ENCODE results near the gene SPEF2. TPM values are rescaled to one million over a fixed set of nuclear protein-coding genes. Genes with fewer than 3 reads are reported as not detected.
"Not testable (repeated sequence)": the region's sequence is repeated elsewhere in the genome, so short reads cannot be mapped to it uniquely, and the experiment has no call there.

Gene SPEF2
- total RNA-seq, 5 donors from 2014 or later (not counting 1 experiment from before 2014, with no cell fraction given): 6.0 to 12.3 (median 11.3) TPM

GRCh38 chr5:35672296-35672655 lies 54.6 kb downstream of the SPEF2 start:
- Histone ChIP-seq H3K27ac (ENCODE audit: low read length) (peak overlapping the region; percentile 67), H3K4me1 (ENCODE audit: control insufficient read depth in 1 of 2, extremely low read depth in 1 of 2, insufficient read depth in 2 of 2, low read length in 2 of 2) (peaks cover 8 to 59% of the 10 kb centered on the region in 2 experiments)
- ChIA-PET POLR2A (interaction anchor here in 1 of 2 donors (0.6 to 1.7 kb wide), 5 partner anchors 13 to 190 kb away, joined by 3 to 5 read pairs (median 3); partner anchors contain the start of gene IL7R), CTCF (interaction anchor here in 1 of 2 donors (0.9 to 1.3 kb wide), 4 partner anchors 11 to 253 kb away, joined by 3 to 11 read pairs (median 3); no protein-coding TSS in a partner anchor)
- peaks cover 63 to 76% (median 63%) of the 10 kb centered on the region in 3 donors for H3K4me1 Mint-ChIP-seq
- H3K27me3 ChIP-seq (replicated peaks in 1 of 2; ENCODE audit: control insufficient read depth in 2 of 2, extremely low read depth in 1 of 2, insufficient read depth in 2 of 2, low read length in 1 of 2); H3K9me3 ChIP-seq; DNase-seq; H3K4me3 Mint-ChIP-seq; ATAC-seq (replicated peaks in 1 of 4); H3K36me3 ChIP-seq (ENCODE audit: control insufficient read depth in 2 of 2, extremely low read depth in 1 of 2, insufficient read depth in 1 of 2, low read length in 1 of 2); H3K27me3 Mint-ChIP-seq; H3K4me3 ChIP-seq (ENCODE audit: control insufficient read depth in 1 of 2, extremely low read depth in 1 of 2, low read length in 1 of 2); H3K9me3 Mint-ChIP-seq: not testable (repeated sequence)
- H3K36me3 Mint-ChIP-seq: peaks cover 11% of the 10 kb centered on the region
- peak overlapping the region; percentile 78 to 81 for H3K27ac Mint-ChIP-seq
- no CpG with 5 or more reads among the region's 1 CpG for WGBS (ENCODE audit: insufficient coverage)

GRCh38 chr5:35672995-35673394 lies 55.3 kb downstream of the SPEF2 start:
- H3K4me3 Mint-ChIP-seq: peak overlapping the region in 1 of 3 donors; percentile 69
- H3K9me3 Mint-ChIP-seq: no peaks in the 10 kb centered on the region
- peak overlapping the region; percentile 67 for H3K27ac ChIP-seq (ENCODE audit: low read length)
- H3K4me1 ChIP-seq (ENCODE audit: control insufficient read depth in 1 of 2, extremely low read depth in 1 of 2, insufficient read depth in 2 of 2, low read length in 2 of 2): peaks cover 8 to 59% of the 10 kb centered on the region in 2 experiments
- H3K27ac Mint-ChIP-seq: peak overlapping the region; percentile 90 to 92
- CTCF ChIA-PET: interaction anchor here (0.6 to 1.1 kb wide), 6 partner anchors 12 to 252 kb away, joined by 3 to 4 read pairs (median 3); no protein-coding TSS in a partner anchor
- no peaks in the 10 kb centered on the region for H3K27me3 ChIP-seq (replicated peaks in 1 of 2; ENCODE audit: control insufficient read depth in 2 of 2, extremely low read depth in 1 of 2, insufficient read depth in 2 of 2, low read length in 1 of 2)
- H3K36me3 ChIP-seq (ENCODE audit: control insufficient read depth in 2 of 2, extremely low read depth in 1 of 2, insufficient read depth in 1 of 2, low read length in 1 of 2): no peaks in the 10 kb centered on the region
- peaks cover 57 to 76% (median 60%) of the 10 kb centered on the region in 3 donors for H3K4me1 Mint-ChIP-seq
- ATAC-seq (replicated peaks in 1 of 4) (peak; percentile 26 to 84 (median 42)), DNase-seq (peak in 32 of 35 experiments; percentile 1 to 51 (median 18))
- POLR2A ChIA-PET: interaction anchor here in 1 of 2 donors (1.1 to 1.2 kb wide), 4 partner anchors 138 to 190 kb away, joined by 3 to 10 read pairs (median 6); partner anchors contain the start of gene IL7R
- no CpG with 5 or more reads among the region's 1 CpG for WGBS (ENCODE audit: insufficient coverage)
- H3K27me3 Mint-ChIP-seq: no peaks in the 10 kb centered on the region
- H3K4me3 ChIP-seq (ENCODE audit: control insufficient read depth in 1 of 2, extremely low read depth in 1 of 2, low read length in 1 of 2): peak overlapping the region in 1 of 2 donors; percentile 38
- no peaks in the 10 kb centered on the region for H3K9me3 ChIP-seq
- H3K36me3 Mint-ChIP-seq: peaks cover 4% of the 10 kb centered on the region

- H3K4me3 ChIP-seq (ENCODE audit: control insufficient read depth in 1 of 2, extremely low read depth in 1 of 2, low read length in 1 of 2): no peak overlapping the region
- no peaks in the 10 kb centered on the region for H3K27me3 ChIP-seq (replicated peaks in 1 of 2; ENCODE audit: control insufficient read depth in 2 of 2, extremely low read depth in 1 of 2, insufficient read depth in 2 of 2, low read length in 1 of 2)
- Mint-ChIP-seq H3K36me3 (peaks cover 4% of the 10 kb centered on the region), H3K4me3 (peak overlapping the region in 1 of 3 donors; percentile 69), H3K4me1 (peaks cover 56 to 73% (median 59%) of the 10 kb centered on the region in 3 donors), H3K27ac (peak overlapping the region; percentile 90 to 92), H3K9me3 (no peaks in the 10 kb centered on the region), H3K27me3 (no peaks in the 10 kb centered on the region)
- ATAC-seq (replicated peaks in 1 of 4): no peak
- no CpG with 5 or more reads among the region's 2 CpGs for WGBS (ENCODE audit: insufficient coverage)
- POLR2A ChIA-PET: interaction anchor here (0.6 to 1.1 kb wide), 9 partner anchors 9 to 1219 kb away, joined by 3 to 10 read pairs (median 4); no protein-coding TSS in a partner anchor
- no peaks in the 10 kb centered on the region for H3K9me3 ChIP-seq
- peak overlapping the region; percentile 67 for H3K27ac ChIP-seq (ENCODE audit: low read length)
- CTCF ChIA-PET: interaction anchor here (0.6 to 1.1 kb wide), 6 partner anchors 48 to 199 kb away, joined by 4 to 5 read pairs (median 4); no protein-coding TSS in a partner anchor
- H3K36me3 ChIP-seq (ENCODE audit: control insufficient read depth in 2 of 2, extremely low read depth in 1 of 2, insufficient read depth in 1 of 2, low read length in 1 of 2): no peaks in the 10 kb centered on the region
- H3K4me1 ChIP-seq (ENCODE audit: control insufficient read depth in 1 of 2, extremely low read depth in 1 of 2, insufficient read depth in 2 of 2, low read length in 2 of 2): peaks cover 9 to 52% of the 10 kb centered on the region in 2 experiments
- peak in 1 of 35 experiments; percentile 26 for DNase-seq
Observed at GRCh38 chr5:35674049-35674448, 56.4 kb downstream of the SPEF2 start.

GRCh38 chr5:35675392-35675791 lies 57.7 kb downstream of the SPEF2 start:
- no peak overlapping the region for H3K4me3 Mint-ChIP-seq
- Histone ChIP-seq H3K36me3 (ENCODE audit: control insufficient read depth in 2 of 2, extremely low read depth in 1 of 2, insufficient read depth in 1 of 2, low read length in 1 of 2) (no peaks in the 10 kb centered on the region), H3K4me1 (ENCODE audit: control insufficient read depth in 1 of 2, extremely low read depth in 1 of 2, insufficient read depth in 2 of 2, low read length in 2 of 2) (peaks cover 15 to 47% of the 10 kb centered on the region in 2 experiments), H3K27ac (ENCODE audit: low read length) (no peak overlapping the region), H3K27me3 (replicated peaks in 1 of 2; ENCODE audit: control insufficient read depth in 2 of 2, extremely low read depth in 1 of 2, insufficient read depth in 2 of 2, low read length in 1 of 2) (no peaks in the 10 kb centered on the region), H3K4me3 (ENCODE audit: control insufficient read depth in 1 of 2, extremely low read depth in 1 of 2, low read length in 1 of 2) (no peak overlapping the region), H3K9me3 (no peaks in the 10 kb centered on the region)
- ATAC-seq (replicated peaks in 1 of 4): no peak
- H3K36me3 Mint-ChIP-seq: peaks cover 4% of the 10 kb centered on the region
- POLR2A ChIA-PET: no interaction called here
- peaks cover 51 to 73% (median 52%) of the 10 kb centered on the region in 3 donors for H3K4me1 Mint-ChIP-seq
- peak overlapping the region in 1 of 2 donors; percentile 28 for H3K27ac Mint-ChIP-seq
- no CpG with 5 or more reads among the region's 12 CpGs for WGBS (ENCODE audit: insufficient coverage)
- no peaks in the 10 kb centered on the region for H3K27me3 Mint-ChIP-seq
- CTCF ChIA-PET: interaction anchor here in 1 of 2 donors (0.7 kb wide), 1 partner anchor 9 kb away, joined by 3 read pairs; no protein-coding TSS in a partner anchor
- DNase-seq: no peak
- H3K9me3 Mint-ChIP-seq: no peaks in the 10 kb centered on the region

- POLR2A ChIA-PET: no interaction called here
- 93% methylated on average over 3 of the region's 5 CpGs for WGBS (ENCODE audit: insufficient coverage)
- CTCF ChIA-PET: interaction anchor here (0.5 to 0.6 kb wide), 2 partner anchors 129 to 1946 kb away, joined by 3 read pairs; no protein-coding TSS in a partner anchor
- H3K36me3 Mint-ChIP-seq: peaks cover 9% of the 10 kb centered on the region
- H3K27ac Mint-ChIP-seq: peak overlapping the region in 1 of 2 donors; percentile 52
- H3K27me3 Mint-ChIP-seq: no peaks in the 10 kb centered on the region
- Histone ChIP-seq H3K4me3 (ENCODE audit: control insufficient read depth in 1 of 2, extremely low read depth in 1 of 2, low read length in 1 of 2) (no peak overlapping the region), H3K4me1 (ENCODE audit: control insufficient read depth in 1 of 2, extremely low read depth in 1 of 2, insufficient read depth in 2 of 2, low read length in 2 of 2) (peaks cover 12 to 27% of the 10 kb centered on the region in 2 experiments), H3K9me3 (no peaks in the 10 kb centered on the region), H3K36me3 (ENCODE audit: control insufficient read depth in 2 of 2, extremely low read depth in 1 of 2, insufficient read depth in 1 of 2, low read length in 1 of 2) (no peaks in the 10 kb centered on the region), H3K27me3 (replicated peaks in 1 of 2; ENCODE audit: control insufficient read depth in 2 of 2, extremely low read depth in 1 of 2, insufficient read depth in 2 of 2, low read length in 1 of 2) (no peaks in the 10 kb centered on the region), H3K27ac (ENCODE audit: low read length) (no peak overlapping the region)
- H3K4me3 Mint-ChIP-seq: no peak overlapping the region
- H3K4me1 Mint-ChIP-seq: peaks cover 31 to 51% (median 32%) of the 10 kb centered on the region in 3 donors
- ATAC-seq (replicated peaks in 1 of 4): no peak
- DNase-seq: no peak
- no peaks in the 10 kb centered on the region for H3K9me3 Mint-ChIP-seq
Observed at GRCh38 chr5:35677878-35678277, 60.2 kb downstream of the SPEF2 start.

GRCh38 chr5:35678661-35679060 lies 61.0 kb downstream of the SPEF2 start:
- POLR2A ChIA-PET: no interaction called here
- no peaks in the 10 kb centered on the region for H3K27me3 Mint-ChIP-seq
- H3K4me1 Mint-ChIP-seq: peaks cover 23 to 43% (median 24%) of the 10 kb centered on the region in 3 donors
- CTCF ChIA-PET: no interaction called here
- peaks cover 9% of the 10 kb centered on the region for H3K36me3 Mint-ChIP-seq
- Histone ChIP-seq H3K27ac (ENCODE audit: low read length) (no peak overlapping the region), H3K36me3 (ENCODE audit: control insufficient read depth in 2 of 2, extremely low read depth in 1 of 2, insufficient read depth in 1 of 2, low read length in 1 of 2) (no peaks in the 10 kb centered on the region), H3K9me3 (no peaks in the 10 kb centered on the region), H3K27me3 (replicated peaks in 1 of 2; ENCODE audit: control insufficient read depth in 2 of 2, extremely low read depth in 1 of 2, insufficient read depth in 2 of 2, low read length in 1 of 2) (no peaks in the 10 kb centered on the region), H3K4me1 (ENCODE audit: control insufficient read depth in 1 of 2, extremely low read depth in 1 of 2, insufficient read depth in 2 of 2, low read length in 2 of 2) (peaks cover 7 to 19% of the 10 kb centered on the region in 2 experiments), H3K4me3 (ENCODE audit: control insufficient read depth in 1 of 2, extremely low read depth in 1 of 2, low read length in 1 of 2) (no peak overlapping the region)
- peak overlapping the region; percentile 56 to 83 for H3K27ac Mint-ChIP-seq
- ATAC-seq (replicated peaks in 1 of 4) (no peak), DNase-seq (no peak)
- WGBS (ENCODE audit: insufficient coverage): 94% methylated on average over 2 of the region's 3 CpGs
- no peak overlapping the region for H3K4me3 Mint-ChIP-seq
- no peaks in the 10 kb centered on the region for H3K9me3 Mint-ChIP-seq
